Right lobe of liver (tissue), 4 donors: ENCODE measurements around the gene DCLK3.

ENCODE experiments used
- CTCF ChIP-seq, 4 donors: fragments of 200-600 bp in 3 of 4; fragments of 450-650 bp in 1 of 4; IDR thresholded peaks; one replicate each; pipeline versions ENCODE4 v1.5.1 to v1.8.0; 2016 to 2022; ENCODE audit warnings: antibody characterized with exemption in 4 of 4, mild to moderate bottlenecking in 2 of 4
- POLR2A ChIP-seq: fragments of 450-650 bp; IDR thresholded peaks from one replicate; pipeline ENCODE4 v1.6.1; 2017; ENCODE audit warnings: antibody characterized with exemption, mild to moderate bottlenecking
- donor health status: DM: no; HTN: no; CAD: no.
- donor health status: DM: no; HTN: no; CAD: no.
- donor health status: DM: no; HTN: yes; CAD: no.

GRCh38 chr3:36696799-36697198 lies 67.6 kb downstream of the DCLK3 start:
- no peak for TF ChIP-seq CTCF (IDR thresholded peaks at IDR 0.05)
- TF ChIP-seq POLR2A = no peak
